ENCODE measurements around the gene MYO16. TPM values are rescaled to one million over a fixed set of nuclear protein-coding genes. Genes with fewer than 3 reads are reported as not detected.

Gene MYO16
- polyA plus RNA-seq, 3 donors, result 0.37 to 0.60 (median 0.44) TPM

DNA sequence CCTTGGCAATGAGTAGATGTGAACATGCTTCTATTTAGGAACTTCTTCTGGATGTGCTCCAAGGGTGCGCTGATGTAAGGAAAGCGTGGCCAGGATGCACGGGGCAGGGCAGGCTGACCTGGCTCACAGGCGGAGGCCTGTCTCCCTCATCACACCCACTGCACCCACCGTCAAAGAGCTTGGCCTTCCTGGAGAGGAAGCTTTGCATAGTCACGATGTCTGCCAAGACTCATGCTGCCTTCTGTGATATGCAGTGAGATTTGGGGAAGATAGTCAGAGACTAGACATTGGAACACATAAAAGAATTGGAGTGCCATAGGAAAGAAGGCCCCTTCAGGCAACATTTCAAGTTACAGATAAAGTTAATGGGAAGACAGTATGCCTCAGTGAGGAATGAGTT lies 82.0 kb downstream of the MYO16 start:
- no peak for DNase-seq (ENCODE audit: extremely low read depth in 1 of 11, low read depth in 9 of 11, low spot score in 4 of 11)

DNA sequence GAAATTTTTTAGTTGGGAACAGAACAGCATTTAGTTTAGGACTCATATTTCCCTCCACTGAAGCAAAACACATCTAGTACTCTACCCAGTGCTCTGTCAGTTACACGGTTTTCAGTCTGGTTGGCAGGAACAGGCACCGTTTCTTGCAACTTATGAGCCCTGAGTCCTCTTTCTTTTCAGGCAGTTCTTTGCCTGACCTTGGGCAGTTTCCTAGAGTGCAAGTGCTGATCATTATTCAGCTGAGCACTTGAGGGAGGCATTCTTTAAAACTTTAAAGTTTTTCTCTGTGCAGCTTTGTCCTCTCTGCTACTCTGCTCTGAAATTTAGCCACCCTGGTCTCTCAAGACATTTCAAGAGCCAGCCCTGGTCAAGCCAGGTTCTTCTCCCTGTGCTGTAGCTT lies 96.1 kb downstream of the MYO16 start:
- DNase-seq (ENCODE audit: extremely low read depth in 1 of 11, low read depth in 9 of 11, low spot score in 4 of 11), result no peak

DNA sequence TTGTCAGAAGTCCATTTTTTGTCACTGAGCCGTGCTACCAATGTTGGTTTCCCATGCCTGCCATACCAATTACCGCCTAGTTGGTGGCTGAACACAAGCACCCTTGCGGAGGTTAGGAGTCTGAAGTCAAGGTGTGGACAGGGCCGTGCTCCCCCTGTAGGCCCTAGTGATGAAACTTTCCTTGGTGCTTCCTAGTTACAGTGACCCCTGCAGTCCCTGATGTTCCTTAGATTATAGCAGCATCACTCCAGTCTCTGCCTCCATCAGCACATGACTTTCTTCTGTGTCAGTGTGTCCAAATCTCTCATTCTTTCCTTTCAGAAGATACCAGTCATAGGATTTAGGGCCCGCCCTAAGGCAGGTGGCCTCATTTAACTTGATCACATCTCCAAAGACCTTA lies 99.0 kb downstream of the MYO16 start:
- DNase-seq (ENCODE audit: extremely low read depth in 1 of 11, low read depth in 9 of 11, low spot score in 4 of 11), result no peak

DNA sequence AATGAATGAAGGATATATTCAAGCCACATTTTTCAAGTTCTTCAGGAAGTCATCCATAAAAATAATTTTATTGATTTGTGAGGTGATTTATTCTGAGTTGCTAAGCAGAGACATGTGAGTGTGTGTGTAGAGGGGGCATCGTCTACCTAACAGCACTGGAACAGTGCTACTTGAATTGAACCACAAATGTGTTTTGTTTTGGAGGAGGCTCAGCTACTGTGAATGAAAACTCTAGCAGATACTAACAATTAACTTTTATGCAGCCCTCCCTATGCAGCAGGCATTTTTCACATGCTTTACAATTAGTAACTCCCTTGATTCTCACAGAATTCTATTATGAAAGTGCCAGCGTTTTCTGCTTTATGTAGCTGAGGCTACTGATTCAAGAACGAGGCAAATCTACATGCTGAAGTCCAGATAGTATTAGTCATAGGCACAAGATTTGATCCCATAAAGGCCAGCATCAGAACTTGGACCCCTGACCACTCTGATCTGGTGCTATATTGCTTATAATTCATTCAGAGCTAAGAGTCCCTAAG lies 103.7 kb downstream of the MYO16 start:
- DNase-seq (ENCODE audit: extremely low read depth in 1 of 11, low read depth in 9 of 11, low spot score in 4 of 11), result no peak

DNA sequence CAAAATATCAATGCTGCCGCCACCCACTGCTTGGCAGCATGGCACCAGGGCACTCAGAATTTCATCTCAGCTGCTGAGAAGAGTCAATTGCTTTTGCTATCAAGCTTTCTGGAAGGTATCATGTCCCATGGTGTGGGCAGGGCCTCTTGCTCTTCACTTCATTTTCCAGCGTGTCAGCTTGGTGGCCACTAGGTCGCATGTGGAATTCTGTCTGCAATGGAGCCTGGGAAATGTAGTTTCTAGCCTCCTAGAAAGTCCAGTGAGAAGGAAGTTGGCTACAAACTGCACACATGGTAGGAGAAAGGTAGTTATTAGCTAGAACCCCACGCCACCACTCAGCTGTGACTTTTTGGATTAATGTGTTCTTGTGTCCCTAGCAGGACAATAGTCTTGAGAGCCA lies 105.3 kb downstream of the MYO16 start:
- no peak for DNase-seq (ENCODE audit: extremely low read depth in 1 of 11, low read depth in 9 of 11, low spot score in 4 of 11)

DNA sequence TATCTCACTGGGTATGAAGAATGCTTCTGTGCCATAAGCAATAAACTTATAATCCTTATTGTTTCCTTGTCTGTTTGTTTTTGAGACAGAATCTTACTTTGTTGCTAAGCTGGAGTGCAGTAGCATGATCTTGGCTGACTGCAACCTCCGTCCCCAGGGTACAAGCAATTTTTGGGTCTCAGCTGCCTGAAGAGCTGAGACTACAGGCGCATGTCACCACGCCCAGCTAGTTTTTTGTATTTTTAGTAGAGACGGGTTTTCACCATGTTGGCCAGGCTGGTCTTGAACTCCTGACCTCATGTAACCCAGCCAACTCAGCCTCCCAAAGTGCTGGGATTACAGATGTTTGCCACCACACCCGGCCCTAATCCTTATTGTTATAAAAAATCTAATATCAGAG lies 112.5 kb downstream of the MYO16 start:
- DNase-seq (ENCODE audit: extremely low read depth in 1 of 11, low read depth in 9 of 11, low spot score in 4 of 11), result no peak

DNA sequence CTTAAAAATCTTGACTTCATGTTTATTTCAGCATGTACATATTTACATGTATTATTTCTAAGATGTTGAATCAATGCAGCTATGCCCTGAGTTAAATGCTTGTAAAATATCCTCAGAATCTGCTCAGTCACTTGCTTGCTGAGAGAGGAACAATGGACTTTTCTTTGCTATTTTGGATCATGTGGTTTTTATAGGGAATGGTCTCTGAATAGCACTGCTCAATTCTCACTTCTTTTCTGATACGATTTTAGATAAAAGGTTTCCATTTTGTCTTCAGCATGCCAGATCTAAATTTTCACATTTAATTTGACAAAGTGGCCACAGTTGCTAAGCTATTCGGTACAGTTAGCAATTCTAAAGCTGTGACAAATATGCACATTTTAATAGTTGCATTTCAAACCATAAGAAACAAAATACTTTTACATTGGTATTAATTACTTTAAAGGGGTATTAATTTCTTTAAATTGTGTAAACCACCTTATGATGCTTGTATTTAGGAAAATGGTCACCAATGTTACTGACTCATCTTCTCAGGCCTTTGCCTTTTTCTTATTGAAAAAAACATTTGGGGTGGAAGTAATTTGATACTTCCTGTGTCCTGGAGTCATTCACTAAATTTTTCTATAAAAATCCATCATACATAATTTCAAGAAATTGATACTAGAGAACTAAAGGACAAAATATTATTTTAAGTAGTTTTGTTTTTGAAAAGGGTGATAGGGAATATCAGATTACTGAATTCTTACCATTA lies 113.5 kb downstream of the MYO16 start:
- DNase-seq (ENCODE audit: extremely low read depth in 1 of 11, low read depth in 9 of 11, low spot score in 4 of 11), result no peak

DNA sequence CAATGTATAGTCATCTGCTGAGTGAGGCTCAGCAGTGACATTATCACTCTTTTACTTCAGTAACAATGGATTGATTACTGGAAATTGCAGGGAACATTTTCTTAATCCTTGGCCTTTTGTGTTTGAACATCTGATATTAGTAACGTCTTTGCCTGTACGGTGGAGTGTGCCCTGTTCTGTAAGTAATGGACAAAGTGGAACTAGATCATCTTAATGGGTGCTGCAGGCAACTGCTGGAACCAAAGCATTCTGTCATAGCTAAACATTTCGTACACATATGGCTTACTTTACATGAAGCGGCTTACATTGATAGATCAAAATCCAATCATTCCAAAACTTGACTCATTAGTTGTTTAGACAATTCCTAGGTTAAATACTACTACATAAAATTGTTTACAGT lies 114.1 kb downstream of the MYO16 start:
- DNase-seq (ENCODE audit: extremely low read depth in 1 of 11, low read depth in 9 of 11, low spot score in 4 of 11), result no peak

DNA sequence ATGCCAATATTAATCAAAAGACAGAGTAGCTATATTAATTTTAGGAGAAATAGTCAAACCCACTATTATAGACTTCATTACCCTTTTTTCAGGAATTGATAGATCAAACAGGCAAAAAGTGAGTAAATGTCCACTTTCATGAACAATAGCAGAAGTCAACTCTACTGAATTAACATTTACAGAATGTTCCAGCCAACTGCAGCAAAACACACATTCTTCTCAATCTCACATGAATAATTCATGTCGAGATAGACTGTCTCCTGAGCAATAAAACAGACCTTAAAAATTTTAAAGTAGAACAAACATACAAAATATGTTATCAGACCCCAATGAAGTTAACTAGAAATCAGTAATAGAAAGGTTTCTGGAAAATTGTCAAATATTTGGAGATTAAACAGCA lies 118.4 kb downstream of the MYO16 start:
- no peak for DNase-seq (ENCODE audit: extremely low read depth in 1 of 11, low read depth in 9 of 11, low spot score in 4 of 11)

DNA sequence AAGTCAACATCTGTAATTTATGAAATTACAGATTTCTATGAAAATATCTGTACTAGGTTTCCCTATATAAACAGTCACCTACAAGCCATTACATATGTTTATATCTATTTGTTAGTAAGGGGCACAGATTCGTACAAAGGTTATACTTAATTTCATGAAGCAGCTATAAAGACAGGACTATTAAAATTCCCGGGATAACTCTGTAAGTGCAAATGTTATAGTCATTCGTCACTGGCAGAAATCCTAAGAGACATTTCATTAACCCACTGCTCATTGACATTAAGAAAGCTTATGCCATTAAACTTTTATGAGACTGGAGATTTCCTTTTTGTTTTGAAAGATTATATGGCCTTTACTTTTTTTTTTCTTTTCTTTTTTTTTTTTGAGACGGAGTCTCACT lies 122.9 kb downstream of the MYO16 start:
- no peak for DNase-seq (ENCODE audit: extremely low read depth in 1 of 11, low read depth in 9 of 11, low spot score in 4 of 11)

DNA sequence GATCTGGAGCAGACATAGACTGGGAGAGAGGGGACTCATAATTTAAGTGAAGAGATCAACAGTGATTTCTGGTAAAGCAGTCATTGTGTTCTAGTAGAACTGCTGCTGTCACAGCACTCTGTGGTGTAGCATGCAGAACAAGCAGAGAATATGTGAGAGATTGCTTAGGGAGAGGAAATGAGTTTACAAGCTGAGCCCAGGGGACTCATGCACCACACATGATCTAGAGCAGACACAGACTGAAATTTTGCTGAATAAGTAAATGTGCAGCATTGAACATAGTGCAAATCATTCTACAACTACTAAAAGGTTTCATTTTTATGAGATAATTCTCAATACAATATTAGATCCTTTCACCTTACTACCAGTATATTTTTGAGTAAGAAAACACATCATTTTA lies 125.7 kb downstream of the MYO16 start:
- DNase-seq (ENCODE audit: extremely low read depth in 1 of 11, low read depth in 9 of 11, low spot score in 4 of 11), result no peak

DNA sequence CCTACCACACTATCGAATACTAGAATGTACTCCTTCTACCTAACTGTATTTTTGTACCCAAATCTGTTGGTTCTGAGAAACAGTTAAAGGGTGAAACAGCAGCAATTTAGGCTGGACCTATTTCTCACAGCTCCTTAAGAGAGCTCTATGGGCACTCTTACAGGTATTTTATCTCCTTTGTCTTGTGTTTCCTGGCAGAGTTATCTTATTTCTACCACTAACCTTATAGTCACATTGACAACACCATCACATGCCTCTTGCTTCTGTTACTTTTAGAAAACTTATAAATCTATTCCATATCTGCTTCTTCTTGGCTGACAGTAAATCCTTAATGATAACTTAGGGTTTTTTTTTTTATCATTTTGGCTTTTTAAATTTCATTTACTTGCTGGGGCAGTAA lies 130.7 kb downstream of the MYO16 start:
- no peak for DNase-seq (ENCODE audit: extremely low read depth in 1 of 11, low read depth in 9 of 11, low spot score in 4 of 11)

DNA sequence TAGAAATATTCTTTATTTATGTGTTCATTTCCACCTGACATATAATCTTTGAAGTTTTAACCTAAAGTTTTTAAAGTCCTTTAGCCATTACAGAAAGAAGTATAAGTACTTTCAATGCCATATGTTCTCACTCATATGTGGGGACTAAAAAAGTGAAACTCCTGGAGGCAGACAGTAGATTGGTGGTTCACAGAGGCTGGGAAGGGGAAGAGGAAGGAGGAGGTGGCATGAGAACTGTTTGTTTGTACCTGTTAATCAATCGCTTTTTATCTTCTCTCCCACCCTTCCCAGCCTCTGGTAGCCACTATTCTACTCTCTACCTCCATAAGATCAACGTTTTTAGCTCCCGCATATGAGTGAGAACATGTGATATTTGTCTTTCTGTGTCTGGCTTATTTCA lies 131.1 kb downstream of the MYO16 start:
- DNase-seq (ENCODE audit: extremely low read depth in 1 of 11, low read depth in 9 of 11, low spot score in 4 of 11), result no peak

DNA sequence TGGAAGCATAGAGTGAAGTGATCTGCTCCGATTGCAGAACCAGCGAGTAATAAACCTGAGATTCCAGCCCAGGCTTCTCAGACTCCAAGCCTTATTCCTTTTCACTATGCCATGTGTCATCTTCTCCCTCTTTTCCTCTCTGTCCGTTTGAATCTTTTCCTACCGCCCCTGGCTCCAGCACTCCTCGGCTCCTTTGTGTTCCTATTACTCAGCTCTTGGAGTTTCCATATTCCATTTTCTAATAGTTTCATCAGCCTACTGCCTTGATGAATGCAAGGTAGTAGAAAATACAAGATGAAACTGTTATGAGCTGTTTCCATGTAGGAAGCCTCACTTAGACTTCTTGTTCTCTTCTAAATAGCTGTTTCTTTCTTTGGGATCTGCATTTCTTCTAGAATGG lies 138.6 kb downstream of the MYO16 start:
- DNase-seq (ENCODE audit: extremely low read depth in 1 of 11, low read depth in 9 of 11, low spot score in 4 of 11), result no peak

DNA sequence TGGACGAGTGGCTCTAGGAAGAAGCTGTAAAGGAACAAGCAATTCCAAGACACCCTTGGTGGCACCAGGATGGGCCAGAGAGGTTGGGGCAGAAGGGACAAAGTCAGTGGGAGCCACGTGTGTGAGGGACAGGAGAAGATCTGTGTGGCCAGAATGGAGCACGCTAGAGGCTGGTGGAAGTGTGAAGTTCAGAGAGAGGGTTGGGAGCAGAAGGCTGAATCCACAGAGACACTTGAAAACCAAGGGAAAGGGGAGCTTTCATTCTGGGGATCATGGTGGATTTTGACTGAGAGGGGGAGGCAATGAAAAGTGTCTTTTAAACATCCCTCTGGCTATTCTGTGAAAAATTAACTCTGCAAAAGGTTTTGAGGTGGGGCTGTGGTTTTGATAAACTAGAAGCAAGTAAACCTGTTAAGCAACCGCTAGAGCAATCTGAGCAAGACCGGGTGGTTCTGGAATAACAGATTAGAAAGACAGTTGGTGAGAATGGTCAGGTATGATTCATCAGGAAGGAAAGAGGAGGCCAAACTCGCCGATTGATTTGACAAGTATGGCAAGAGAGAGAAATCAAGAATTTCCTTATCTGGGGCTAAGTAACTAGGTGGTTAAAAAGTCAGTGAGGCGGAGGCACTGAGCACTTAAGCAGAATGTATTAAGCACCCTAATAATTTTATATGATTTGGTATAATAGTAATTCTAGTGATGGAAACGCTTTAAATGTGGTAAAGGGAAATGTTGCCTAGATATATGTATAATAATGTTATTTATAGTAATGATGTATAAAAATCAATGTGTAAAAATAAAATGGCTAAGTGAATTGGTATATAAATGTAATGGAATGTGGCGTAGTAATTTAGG lies 140.0 kb downstream of the MYO16 start:
- DNase-seq (ENCODE audit: extremely low read depth in 1 of 11, low read depth in 9 of 11, low spot score in 4 of 11), result no peak

DNA sequence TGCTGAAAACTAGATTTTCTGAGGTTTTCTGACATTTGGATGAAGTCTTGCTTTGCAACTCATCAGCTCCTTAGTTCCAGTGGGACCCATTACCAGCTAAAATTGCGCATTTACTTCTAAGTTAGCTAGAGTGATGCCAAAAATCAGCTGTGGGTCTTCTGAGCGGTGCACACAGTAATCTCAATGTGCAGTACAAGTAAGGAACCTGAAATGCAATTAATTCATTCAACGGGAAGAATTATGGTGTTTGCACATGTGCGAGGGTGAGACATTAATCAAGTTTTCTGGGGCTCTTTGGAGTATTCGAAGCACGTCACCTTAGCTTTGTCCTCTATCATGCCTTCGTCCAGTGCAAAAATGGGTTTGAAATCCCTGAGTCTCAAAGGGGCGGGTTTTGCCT lies 146.2 kb downstream of the MYO16 start:
- DNase-seq (ENCODE audit: extremely low read depth in 1 of 11, low read depth in 9 of 11, low spot score in 4 of 11), result no peak

DNA sequence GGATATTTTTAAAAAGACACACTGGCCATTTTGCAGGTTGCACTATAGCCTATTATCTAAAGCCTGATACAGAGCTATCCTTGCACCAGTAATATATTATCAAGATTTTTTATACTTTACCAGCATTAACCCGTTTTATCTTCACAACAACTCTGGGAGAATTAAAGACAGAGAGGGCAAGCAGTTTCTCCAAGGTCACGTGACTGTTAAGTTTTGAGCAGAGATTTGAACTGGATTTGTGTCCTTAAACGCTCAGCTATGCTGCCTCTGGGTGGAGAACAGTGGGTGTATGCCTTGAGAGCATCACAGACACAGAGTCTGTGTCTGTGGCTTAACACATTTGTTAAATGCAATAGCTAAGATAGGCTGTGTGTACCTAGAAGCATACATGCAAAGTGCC lies 147.2 kb downstream of the MYO16 start:
- no peak for DNase-seq (ENCODE audit: extremely low read depth in 1 of 11, low read depth in 9 of 11, low spot score in 4 of 11)

DNA sequence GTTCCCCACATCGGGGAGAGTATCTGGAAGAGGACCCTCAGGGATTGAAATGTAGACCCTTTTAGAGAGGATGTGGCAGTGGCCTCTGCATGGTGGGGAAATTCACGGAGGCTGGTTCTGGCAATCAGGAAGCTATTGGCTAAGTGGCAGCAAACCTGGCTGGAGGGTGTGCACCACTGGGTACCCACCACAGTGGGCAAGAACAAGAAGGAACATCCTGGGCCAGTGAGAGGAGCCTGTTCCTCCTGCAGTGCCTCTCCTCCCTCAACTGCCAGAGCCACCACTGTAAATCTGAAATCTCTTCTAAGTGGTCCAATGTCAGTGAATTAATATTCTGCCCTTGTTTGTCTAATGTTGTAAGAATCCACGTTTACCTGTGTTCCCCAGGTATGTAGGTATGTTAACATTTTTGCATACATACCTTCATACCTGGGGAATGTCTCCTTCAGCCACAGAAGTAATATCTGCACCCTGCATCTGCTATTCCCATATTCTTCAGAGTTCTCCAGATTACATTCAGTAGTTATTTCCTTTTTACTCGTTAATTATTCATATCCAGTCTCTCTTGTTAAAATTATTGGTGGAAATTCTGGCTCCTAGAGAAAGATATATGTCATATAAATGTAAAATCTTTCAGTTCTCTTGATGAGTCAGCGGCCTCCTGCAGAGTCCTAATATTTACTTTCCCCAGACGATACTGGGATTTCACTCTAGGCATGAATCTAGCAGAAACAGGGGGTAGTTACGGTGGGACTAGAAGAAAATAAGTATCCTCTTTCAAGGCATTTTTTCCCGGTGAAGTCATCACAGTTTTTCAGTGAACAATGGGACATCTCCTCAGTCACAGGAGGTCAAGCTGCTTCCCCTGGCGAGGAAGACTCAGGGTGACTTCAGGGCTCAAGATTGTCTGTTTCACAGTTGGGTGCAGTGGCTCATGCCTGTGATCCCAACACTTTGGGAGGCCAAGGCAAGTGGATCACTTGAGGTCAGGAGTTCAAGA lies 148.3 kb downstream of the MYO16 start:
- no peak for DNase-seq (ENCODE audit: extremely low read depth in 1 of 11, low read depth in 9 of 11, low spot score in 4 of 11)

DNA sequence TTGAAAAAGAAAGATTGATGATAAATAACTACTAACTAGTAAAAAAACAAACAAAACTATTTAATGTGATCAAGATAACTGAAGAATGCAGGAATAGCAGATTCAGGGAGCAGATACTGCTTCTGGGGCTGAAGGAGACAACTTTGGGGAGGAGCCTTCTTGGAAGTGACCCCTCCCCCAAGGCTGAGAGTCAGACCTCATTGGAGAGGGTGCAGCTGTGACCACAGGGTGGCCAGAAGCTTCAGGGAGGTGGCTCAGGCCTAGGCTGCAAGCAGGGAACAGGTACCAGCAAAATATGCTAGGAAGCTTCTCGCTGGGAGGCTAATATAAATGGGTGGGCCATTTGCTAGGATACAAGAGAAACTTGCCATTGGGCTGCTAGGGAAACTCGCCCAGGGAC lies 149.9 kb downstream of the MYO16 start:
- no peak for DNase-seq (ENCODE audit: extremely low read depth in 1 of 11, low read depth in 9 of 11, low spot score in 4 of 11)
